Nephron progenitor cell (in vitro differentiated cells): ENCODE results near the gene GABRB2.

Experiments used
- DNase-seq: peaks from one replicate; pipeline ENCODE4 v3.0.0; 2021
- H3K27ac Mint-ChIP-seq: 2 replicates; pipeline ENCODE4 v1.8.0; 2021; ENCODE audit warnings: mild to moderate bottlenecking, moderate library complexity, mixed read lengths
- H3K27me3 Mint-ChIP-seq: 2 replicates; pipeline ENCODE4 v1.8.0; 2021; ENCODE audit warnings: mild to moderate bottlenecking, low read depth, mixed read lengths; ENCODE audit not compliant: poor library complexity
- H3K36me3 Mint-ChIP-seq: 2 replicates; pipeline ENCODE4 v1.8.0; 2021; ENCODE audit warnings: low read depth, mixed read lengths
- H3K4me1 Mint-ChIP-seq: 2 replicates; pipeline ENCODE4 v1.8.0; 2021; ENCODE audit warnings: mixed read lengths
- H3K4me3 Mint-ChIP-seq: 2 replicates; pipeline ENCODE4 v1.8.0; 2021; ENCODE audit warnings: mild to moderate bottlenecking, moderate library complexity, mixed read lengths
- H3K9me3 Mint-ChIP-seq: 2 replicates; pipeline ENCODE4 v1.8.0; 2021; ENCODE audit warnings: mild to moderate bottlenecking, moderate library complexity, mixed read lengths
- CTCF ChIP-seq: fragments of 200-600 bp; sonication (generic); IDR thresholded peaks from 2 replicates; pipeline ENCODE4 v1.5.0; 2021; ENCODE audit warnings: antibody characterized with exemption

Gene GABRB2

GRCh38 chr5:161399996-161400562, 146.4 kb downstream of the GABRB2 start:
- H3K4me3 Mint-ChIP-seq = no peak overlapping the region
- no peaks in the 10 kb centered on the region for H3K27me3 Mint-ChIP-seq
- H3K9me3 Mint-ChIP-seq = no peaks in the 10 kb centered on the region
- no peaks in the 10 kb centered on the region for H3K36me3 Mint-ChIP-seq
- DNase-seq = no peak
- H3K4me1 Mint-ChIP-seq = peaks cover 12% of the 10 kb centered on the region
- H3K27ac Mint-ChIP-seq = peak overlapping the region; percentile 19
- TF ChIP-seq CTCF = no peak

- H3K4me3 Mint-ChIP-seq = no peak overlapping the region
- no peaks in the 10 kb centered on the region for H3K9me3 Mint-ChIP-seq
- DNase-seq = no peak
- H3K36me3 Mint-ChIP-seq = no peaks in the 10 kb centered on the region
- H3K4me1 Mint-ChIP-seq = peaks cover 12% of the 10 kb centered on the region
- H3K27me3 Mint-ChIP-seq = peaks cover 5% of the 10 kb centered on the region
- no peak for TF ChIP-seq CTCF
- no peak overlapping the region for H3K27ac Mint-ChIP-seq
These were observed 149.1 kb downstream of the GABRB2 start for GRCh38 chr5:161397448-161397847.

- Mint-ChIP-seq H3K27me3 (peaks cover 5% of the 10 kb centered on the region), H3K4me1 (peaks cover 15% of the 10 kb centered on the region), H3K27ac (no peak overlapping the region), H3K36me3 (no peaks in the 10 kb centered on the region), H3K9me3 (no peaks in the 10 kb centered on the region), H3K4me3 (no peak overlapping the region)
- DNase-seq = no peak
- TF ChIP-seq CTCF = no peak
These were observed 150.4 kb downstream of the GABRB2 start for GRCh38 chr5:161396171-161396570.

GRCh38 chr5:161391724-161392123, 154.8 kb downstream of the GABRB2 start:
- H3K9me3 Mint-ChIP-seq = no peaks in the 10 kb centered on the region
- peaks cover 17% of the 10 kb centered on the region for H3K4me1 Mint-ChIP-seq
- no peaks in the 10 kb centered on the region for H3K36me3 Mint-ChIP-seq
- H3K27ac Mint-ChIP-seq = no peak overlapping the region
- H3K4me3 Mint-ChIP-seq = no peak overlapping the region
- H3K27me3 Mint-ChIP-seq = peaks cover 5% of the 10 kb centered on the region
- no peak for DNase-seq
- TF ChIP-seq CTCF = no peak

- TF ChIP-seq CTCF = no peak
- Mint-ChIP-seq H3K36me3 (no peaks in the 10 kb centered on the region), H3K4me1 (peaks cover 17% of the 10 kb centered on the region), H3K4me3 (no peak overlapping the region), H3K27ac (no peak overlapping the region), H3K9me3 (no peaks in the 10 kb centered on the region), H3K27me3 (peaks cover 5% of the 10 kb centered on the region)
- DNase-seq = no peak
These were observed 155.5 kb downstream of the GABRB2 start for GRCh38 chr5:161391016-161391415.

GRCh38 chr5:161387121-161387520, 159.4 kb downstream of the GABRB2 start:
- no peaks in the 10 kb centered on the region for H3K36me3 Mint-ChIP-seq
- TF ChIP-seq CTCF = no peak
- peaks cover 6% of the 10 kb centered on the region for H3K27me3 Mint-ChIP-seq
- H3K9me3 Mint-ChIP-seq = no peaks in the 10 kb centered on the region
- H3K27ac Mint-ChIP-seq = no peak overlapping the region
- no peak overlapping the region for H3K4me3 Mint-ChIP-seq
- peaks cover 17% of the 10 kb centered on the region for H3K4me1 Mint-ChIP-seq
- DNase-seq = no peak
